NCI-H446 (cell line): ENCODE measurements around the gene ITPR1.

Experiments
- DNase-seq, 2 experiments: peaks; one replicate each; lab custom pipeline; 2025; lab: John Stamatoyannopoulos, UW

The ITPR1 gene

DNA sequence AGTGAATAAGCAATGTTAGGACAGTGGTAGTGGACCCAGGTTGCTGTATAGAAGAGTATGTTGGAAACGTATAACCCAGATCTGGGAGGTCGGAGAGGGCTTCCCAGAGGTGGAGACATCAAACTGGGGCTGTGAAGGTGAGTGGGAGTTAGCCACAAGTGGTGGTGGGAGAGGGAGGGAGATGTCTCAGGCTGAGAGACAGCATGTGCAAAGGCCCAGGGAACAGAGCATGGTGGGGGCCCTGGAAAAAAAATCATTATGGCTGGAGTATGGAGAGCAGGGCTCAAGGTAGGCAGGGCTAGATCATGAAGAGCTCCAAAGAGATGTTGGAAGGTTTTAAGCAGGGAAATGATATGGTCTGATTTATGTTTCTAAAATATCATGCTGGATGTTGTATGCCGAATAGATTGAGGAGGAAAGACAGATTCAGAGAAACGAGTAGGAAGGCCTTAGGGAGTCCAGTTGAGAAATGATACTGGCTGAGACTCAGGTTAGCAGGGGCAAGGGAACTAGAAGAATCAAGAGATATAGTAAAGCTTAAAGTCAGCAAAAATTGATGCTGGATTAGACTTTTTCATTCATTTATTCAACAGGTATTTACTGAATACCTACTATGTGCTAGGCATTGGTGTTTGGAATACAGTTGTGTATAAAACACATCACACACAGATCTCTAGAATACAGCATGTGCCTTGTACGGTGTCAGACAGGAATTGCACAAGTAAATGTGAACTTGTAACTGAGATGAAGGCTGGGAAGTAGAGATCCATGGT lies 17.0 kb downstream of the ITPR1 start:
- DNase-seq = no peak

DNA sequence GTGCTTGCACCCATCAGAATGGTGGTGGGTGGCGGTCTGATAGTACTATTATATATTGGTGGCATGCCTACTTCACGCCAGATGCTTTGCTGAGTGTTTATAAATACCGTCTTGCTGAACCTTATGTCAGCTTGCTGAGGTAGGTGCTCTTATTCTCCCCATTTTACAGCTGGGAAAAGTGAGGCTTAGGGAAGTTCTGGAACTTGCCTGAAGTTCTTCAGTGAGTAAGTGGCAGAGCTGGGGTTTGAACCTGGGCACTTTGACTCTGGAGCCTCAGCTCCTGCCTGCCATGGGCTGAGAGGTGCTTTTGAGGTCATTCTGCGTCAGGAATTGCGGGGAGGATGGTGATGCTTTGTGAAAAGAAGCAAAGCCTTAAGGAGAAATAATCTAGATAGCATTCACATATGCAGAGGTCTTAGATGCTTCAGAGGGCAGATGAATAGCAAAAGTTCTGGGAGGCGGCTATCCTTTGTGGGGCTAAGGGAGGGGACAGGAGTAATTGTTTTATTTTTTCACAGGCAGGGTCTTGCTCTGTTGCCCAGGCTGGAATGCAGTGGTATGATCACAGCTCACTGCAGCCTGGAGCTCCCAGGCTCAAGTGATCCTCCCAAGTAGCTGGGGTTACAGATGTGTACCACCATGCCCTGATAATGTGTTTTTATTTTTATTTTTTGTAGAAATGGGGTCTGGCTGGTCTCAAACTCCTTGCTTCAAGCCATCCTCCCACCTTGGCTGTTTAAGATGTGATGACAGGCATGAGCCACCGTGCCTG lies 18.5 kb downstream of the ITPR1 start:
- no peak for DNase-seq

DNA sequence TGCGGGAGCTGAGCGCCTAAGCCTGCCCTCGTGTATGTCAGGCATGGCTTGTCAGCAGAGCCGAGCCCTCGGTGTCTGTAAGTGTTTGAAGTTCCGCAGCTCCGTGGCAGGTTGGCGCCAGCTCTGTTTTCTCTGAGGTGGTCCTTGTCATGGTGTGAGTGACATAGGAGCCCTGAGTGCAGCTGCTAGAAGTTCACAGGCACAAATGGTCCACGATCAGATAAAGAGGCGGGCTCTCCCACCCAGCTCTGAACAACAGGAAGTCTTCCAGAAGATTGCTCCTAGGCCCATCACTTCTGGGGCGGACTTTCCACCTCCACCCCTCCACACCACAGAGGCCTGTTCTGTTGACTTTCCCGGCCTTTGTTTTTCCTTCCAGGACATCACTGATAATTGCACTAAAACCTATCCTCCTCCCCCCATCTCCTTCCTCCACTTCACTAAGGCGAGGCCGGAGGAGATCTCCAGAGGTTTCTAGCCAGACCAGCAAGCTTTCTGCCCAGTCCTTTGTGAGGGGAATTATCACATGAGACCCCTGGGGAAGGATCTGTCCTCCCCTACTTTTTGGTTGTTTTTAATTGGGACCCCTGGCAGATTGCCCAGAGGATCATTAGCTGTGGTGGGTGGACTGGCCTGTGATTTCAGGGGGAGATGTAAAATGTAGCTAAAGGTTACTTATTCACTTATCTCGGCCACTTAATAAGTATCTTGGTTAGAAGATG lies 19.9 kb downstream of the ITPR1 start:
- DNase-seq = no peak

DNA sequence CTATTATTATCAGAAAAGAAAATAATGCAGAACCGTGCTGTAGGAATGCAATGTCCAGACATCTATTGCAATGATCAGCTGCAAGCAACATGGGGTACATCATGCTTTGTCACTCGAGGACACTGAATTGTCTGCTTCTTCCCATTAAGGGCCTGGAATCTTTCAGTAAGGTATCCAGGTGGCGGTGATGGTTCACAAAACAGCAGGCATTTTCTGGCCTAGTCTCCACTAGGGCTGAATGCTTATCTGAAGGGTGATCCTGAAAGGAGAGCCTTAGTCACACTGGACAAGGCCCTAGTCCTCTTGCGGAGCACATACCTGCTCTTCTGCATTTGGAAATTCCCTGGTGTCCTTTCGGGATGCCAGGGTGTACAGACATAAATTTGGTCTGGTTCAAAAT lies 21.2 kb downstream of the ITPR1 start:
- no peak for DNase-seq

DNA sequence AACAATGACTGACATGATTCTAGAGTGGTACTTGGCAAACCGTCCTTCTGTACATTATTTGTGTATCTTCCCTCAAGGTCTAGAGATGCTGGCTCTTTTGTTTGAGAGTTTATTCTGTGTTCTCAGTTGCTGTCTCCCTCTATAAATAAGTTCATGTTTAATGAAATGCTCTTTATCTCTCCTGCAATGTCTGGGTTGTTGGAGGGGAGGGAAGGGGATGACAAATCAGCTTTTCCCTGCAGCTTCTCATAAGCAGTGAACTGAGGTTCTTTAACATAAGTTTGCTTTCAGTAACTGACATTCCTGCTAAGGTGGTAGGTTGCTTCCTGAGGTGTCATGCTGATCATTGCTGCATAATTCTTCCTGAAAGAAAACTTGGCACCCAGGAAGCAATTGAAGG lies 21.8 kb downstream of the ITPR1 start:
- DNase-seq = no peak

DNA sequence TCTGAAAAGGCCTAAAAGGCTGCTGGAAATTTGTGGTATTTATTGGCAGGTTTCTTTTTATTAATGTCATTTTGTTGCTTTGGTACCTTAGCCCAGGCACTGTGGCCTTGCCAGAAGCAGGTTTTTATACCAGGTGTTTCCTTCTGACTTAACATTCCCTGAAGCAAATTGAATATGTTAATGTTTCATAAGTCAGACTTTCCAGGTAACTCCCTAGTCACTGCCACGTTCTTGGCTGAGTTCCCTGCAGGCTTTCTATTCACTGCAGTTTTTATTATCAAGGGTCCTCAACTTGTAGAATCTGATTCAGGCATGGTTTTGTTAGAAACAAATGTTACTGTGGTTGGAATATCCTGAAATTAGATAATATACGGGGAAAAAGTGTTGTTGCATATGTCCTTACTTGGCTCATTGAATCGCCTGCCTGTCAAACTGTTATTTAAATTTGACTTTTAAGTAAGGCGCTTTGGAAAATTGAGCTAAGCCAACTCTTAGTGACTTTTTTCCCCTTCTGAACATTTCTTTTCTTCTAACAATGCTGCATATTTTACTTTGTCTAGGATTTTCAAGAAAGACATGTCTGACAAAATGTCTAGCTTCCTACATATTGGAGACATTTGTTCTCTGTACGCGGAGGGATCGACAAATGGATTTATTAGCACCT lies 22.9 kb downstream of the ITPR1 start:
- DNase-seq = no peak

DNA sequence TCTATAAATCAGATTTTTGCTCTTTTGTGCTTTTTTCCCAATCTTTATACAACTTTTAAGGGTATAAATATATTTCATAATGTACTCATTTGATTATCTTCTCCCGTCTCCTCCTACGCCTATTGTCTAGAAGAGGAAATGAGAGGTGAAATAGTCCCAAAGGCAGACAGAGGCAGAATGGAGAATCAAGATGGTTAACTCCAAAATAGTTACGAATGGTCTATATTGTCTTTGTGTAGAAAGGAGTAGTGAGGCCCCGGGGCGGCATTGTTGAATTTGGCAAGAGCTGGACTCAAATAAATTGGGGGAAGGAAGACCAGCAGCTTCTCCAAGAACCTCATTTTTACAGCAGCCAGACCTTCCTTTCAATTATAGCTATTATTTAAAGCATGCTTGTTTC lies 23.9 kb downstream of the ITPR1 start:
- no peak for DNase-seq

DNA sequence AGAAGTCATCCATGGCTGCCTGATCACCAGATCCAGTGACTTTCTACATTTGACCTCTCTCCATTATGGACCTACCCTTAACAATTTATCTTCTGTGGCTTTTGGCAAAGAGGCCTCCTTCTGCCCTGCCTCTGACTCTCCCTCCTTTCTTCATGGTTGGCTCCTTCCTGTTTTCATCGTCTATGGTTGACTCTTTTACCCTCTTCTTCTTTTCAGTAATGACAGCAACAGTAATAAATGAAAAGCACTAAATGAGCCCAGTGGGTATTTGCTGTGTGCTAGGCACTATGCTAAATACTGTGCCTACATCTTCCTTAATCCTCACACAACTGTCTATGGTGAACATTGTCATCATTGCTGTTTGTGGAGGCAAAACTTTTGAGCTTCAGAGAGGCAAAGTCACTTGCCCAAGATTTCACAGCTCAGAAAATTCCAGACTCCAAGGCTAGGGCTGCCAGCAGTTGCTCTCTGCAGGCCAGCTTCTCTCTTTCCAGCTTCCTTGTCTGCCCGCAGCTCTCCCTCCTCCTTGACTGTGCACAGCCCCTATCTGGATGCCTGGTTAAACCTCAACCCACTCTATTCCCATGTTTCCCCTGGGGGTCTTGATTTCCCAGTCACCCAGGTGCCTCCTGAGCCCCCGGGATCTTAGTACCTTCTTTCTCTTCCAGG lies 24.6 kb downstream of the ITPR1 start:
- no peak for DNase-seq

DNA sequence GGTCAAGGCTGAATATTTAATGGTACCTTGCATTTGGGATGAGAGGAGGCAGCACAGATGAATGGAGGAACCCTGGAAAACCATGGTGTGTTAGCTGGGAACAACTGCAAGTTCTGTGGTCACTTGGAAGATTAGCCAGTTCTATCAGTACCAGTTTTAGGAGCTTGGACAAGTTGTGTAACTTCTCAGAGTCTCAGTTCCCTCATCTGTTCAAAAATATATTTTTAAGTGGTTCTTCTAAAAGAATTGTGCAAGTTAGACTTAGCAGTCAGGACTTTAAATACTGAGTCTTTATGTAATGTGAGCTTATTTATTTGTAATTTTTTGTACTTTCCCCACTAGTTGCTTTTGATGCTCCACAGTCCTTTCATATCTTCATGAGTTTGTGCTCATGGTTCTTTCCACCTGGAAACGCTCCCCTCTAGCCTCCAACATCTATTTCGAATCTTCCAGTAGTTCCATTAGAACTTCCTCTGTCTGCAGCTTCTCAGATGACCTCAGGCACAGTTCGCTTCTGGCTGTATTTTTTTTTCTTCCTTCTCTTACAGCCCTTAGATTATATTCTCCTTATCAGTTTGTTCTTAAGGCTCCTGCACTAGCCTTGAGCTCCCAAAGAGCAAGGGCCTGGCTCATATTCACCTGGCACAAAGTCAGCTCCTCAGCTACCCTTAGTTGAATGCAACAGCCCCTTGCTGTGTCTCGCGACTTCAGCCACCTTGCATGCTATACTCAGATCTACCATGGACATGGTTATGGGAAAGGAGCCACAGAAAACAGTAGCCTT lies 27.1 kb downstream of the ITPR1 start:
- no peak for DNase-seq

DNA sequence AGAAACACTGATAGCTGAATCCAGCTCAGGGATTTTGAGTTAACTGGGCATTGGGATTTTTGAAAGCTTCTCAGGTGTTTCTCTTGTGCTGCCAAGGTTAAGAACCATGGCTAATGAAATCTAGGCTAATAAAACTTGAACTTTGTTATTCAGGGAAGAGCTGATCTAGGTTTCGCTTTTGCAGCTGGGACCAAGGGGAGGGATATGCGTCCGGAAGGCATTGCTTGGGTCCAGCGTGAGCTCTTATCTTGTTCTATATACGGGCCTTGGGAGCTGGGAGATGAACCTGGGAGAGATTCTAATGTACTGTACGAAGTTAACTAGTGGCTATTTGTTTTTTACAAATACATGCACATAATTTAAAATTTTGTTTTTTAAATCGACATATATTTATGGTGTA lies 29.8 kb downstream of the ITPR1 start:
- DNase-seq = no peak

DNA sequence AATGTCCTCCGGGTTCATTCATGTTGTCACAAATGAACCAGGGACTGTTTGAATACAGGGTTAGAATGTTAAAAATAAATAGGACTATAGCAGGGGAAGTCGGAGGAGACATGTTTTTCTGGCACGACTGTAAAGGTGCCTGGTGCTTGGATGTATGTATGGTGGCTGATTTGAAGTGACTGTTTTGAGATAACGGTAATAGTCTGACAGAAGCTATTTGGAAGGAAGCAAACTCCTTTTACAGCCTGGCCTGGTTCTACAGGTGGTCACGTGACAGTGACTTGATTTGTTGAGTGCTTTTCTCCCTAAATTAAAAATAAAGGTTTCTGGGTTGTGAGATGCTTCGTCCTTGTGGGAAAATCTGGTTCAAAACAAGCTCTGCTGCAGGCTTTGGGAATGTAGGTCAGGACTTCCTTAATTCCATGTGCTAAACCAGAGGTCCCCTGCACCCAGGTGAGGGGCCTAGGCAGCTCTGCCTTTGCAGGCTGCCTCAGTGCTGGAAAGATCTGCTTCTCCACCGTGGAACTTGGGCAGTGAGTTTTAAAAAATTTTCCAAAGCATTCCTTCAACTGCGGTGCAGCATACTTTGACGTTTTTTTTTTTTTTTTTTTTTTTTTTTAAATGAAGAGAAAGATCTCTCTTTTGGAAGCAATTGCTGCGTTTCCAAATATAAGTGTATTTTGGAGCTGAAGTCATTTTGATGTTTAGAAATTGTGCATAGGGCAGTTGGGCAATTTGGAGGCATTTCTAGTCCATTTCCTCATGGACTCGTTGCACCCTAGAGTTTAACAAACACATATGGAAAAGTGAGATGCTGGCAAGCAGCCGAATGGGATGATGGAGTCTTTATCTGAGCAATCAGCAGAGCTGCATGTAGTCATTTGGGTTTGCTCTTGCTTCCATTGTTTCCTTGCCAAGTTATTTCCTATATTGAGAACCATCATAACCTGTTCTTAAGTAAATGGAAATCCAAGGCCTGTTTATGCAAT lies 30.9 kb downstream of the ITPR1 start:
- DNase-seq = peak in 1 of 2 experiments; percentile 21

DNA sequence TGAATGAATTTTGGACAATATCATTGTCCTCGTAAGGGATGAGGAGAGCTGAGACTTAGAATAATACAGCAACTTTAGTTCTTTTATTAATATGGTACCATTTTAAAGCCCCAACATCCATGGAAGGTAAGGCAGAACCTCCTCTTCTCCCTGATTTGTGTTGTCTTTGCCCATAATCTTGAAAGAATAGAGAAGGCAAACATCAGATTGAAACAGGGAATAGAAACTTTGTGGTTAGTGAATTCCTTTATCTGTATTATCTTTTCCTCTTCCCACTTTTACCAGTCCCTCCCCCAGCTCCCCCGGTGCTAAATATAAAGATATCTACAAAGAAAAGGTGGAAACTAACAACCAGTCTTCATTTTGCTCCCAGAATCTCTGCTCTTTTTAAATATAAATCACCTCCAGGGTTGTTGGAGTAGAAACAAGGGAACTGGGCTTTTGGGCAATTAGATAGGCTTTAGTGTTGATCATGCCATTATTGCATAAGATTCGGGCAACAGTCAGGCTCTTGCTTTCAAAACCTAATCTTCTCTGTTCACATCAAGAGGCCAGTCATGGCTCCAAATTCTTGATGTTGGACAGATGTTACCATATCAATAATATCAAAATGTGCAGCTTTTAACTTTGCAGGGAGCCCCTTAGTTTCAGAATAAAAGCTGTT lies 32.5 kb downstream of the ITPR1 start:
- DNase-seq = no peak

DNA sequence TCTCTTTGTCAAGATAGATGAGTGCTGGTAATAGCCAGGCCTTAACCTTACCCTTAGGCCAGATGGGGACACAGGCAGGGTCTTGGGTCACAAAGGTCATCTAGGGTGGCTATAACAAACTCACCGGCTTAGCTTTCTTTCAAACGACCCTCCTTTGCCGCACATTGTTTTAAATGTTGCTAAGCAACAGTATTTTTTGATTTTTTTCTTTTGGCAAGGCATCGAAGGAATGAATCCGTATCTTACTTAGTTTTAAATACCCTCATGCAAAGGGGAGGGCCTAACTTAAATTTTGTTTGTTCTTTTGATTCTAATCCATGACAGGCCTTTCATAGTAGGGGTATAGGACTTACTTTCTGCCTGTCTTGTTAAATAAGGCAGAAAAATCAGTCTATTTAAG lies 35.2 kb downstream of the ITPR1 start:
- no peak for DNase-seq

DNA sequence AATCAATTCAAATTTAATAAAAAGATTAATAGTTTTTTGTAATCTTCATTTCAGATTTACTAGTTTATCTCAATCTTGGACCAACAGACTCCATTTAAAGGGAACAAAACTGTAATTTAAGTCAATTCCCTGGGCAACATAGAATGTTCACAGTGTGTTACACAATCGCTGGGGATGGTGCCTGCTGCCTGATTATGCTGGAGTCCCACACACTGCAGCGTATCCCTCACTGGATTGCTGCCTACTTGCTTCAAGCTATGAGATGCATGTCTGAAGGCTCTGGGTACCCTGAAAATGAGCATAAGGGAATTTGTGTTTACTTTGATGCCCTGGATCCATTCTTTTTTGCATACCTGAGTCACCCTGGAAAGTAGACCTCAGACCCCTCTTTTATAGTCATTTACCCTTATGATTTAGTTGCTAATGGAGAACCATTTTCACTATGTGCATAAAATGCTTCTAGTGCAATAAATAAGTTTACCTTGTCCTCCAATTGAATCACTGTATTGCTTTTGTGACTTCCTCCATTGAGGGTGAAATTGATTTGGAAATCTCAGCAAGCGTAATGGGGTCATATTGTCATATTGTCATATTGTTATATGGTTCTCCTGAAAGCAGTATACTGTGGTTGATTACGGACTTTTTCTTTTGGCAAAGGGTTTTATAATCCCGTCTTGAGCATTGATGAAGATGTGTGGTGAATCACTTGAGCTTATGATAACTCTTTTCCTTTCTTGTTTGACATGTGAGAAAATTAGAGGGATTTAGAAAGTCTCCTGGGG lies 35.9 kb downstream of the ITPR1 start:
- no peak for DNase-seq

DNA sequence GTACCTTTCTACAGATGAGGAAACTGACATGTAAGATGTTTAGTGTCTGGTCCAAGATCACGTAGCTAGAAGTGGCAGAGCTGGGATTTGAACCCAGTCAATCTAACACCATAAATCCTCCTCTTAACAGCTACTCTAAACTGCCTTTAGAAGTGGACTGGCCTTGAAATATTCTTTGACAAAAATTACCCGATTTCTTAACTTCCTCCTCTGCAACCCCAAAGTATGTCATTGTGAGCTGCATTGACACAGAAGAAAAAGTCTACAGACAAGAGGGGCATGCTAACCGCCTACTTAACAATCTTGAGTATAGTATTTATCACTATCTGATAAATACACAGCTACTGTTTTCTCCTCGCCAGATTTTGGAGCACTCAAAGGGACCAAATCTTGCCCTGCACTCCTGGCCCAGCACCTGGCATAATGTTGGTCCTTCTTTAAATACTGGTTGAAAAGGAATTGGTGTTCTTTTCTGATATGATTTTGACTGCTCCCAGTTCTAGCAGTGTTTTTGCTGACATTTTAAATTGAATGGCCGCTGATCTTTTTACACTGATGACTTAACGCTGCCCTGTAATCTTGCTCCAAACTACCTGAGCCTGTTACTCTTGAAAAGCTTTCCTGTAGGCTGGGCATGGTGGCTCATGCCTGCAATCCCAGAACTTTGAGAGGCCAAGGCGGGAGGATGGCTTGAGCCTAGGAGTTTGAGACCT lies 36.9 kb downstream of the ITPR1 start:
- DNase-seq = no peak

DNA sequence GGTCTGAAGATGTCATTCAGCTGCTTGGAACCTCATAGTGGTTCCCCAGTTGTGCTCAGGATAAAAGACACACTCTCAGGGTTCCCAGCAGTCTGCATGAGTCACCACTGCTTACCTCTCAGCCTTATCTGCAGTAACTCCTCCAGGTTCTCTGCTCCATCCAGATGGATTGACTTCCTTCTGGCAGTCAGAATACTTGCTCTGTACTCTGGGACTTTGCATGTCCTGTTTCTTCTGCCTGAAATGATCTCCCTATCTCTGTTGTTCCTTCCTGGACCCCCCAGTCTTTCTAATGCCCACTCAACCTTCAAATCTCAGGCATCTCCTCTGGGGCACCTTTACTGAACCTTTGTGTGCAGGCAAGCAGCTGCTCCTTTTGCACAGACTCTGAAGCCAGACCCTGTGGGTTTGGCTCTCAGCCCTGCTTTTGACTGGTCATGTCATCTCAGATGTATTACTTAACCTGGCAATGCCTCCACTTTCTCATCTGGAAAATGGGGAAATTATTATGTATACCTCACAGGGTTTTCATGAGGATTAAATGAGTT lies 38.4 kb downstream of the ITPR1 start:
- no peak for DNase-seq

DNA sequence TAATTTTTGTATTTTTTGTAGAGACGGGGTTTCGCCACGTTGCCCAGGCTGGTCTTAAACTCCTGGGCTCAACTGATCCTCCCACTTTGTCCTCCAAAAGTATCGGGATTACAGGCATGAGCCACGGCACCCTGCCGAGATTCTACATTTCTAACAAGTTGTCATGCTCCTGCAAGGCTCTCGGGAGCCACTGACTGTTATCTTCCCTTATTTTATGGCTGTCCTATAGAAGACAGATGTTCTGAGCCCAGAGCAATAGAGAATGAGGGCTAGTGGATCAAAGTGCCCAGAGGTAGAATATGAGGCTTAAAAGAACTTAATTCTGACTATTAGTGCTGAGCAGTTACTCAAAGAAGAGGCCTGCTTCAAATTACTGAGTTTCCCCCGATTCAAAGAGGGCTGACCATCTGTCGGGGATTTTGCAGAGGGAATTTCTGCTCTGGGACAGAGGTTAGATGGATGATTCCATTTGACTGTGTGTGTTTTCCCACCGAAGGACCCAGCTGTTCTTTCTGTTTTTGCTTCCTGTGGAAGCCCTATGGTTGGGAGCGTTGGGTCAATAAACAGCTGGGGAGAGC lies 39.5 kb downstream of the ITPR1 start:
- DNase-seq = peak in 1 of 2 experiments; percentile 48
